Activated CD4-positive, alpha-beta T cell treated with anti-CD3 and anti-CD28 coated beads, Interleukin-2, amount 10 ng/mL, durations not matched to agents 24 days and 14 days (primary cell): ENCODE measurements around the gene GNG2. TPM values are rescaled to one million over a fixed set of nuclear protein-coding genes. Genes with fewer than 3 reads are reported as not detected.
"Not testable (repeated sequence)": the region's sequence is repeated elsewhere in the genome, so short reads cannot be mapped to it uniquely, and the experiment has no call there.

Experiments used
- DNase-seq: peaks from one replicate; pipeline ENCODE4 v3.0.0; 2022
- H3K27ac Mint-ChIP-seq: one replicate; pipeline ENCODE4 v1.8.0; 2022; ENCODE audit warnings: mild to moderate bottlenecking, mixed read lengths
- H3K27me3 Mint-ChIP-seq: one replicate; pipeline ENCODE4 v1.8.0; 2022; ENCODE audit warnings: mixed read lengths
- H3K36me3 Mint-ChIP-seq: one replicate; pipeline ENCODE4 v1.8.0; 2022; ENCODE audit warnings: low read depth, mild to moderate bottlenecking, mixed read lengths
- H3K4me1 Mint-ChIP-seq: one replicate; pipeline ENCODE4 v1.8.0; 2021; ENCODE audit warnings: mixed read lengths
- H3K4me3 Mint-ChIP-seq: one replicate; pipeline ENCODE4 v1.8.0; 2022; ENCODE audit warnings: mild to moderate bottlenecking, moderate library complexity, mixed read lengths
- H3K9me3 Mint-ChIP-seq: one replicate; pipeline ENCODE4 v1.8.0; 2021; ENCODE audit warnings: mixed read lengths
- intact Hi-C: fragments of 100-400 bp; cut with micrococcal nuclease; formaldehyde crosslinking; loops from one replicate; pipeline ENCODE4 v1.15.1; 2023
- total RNA-seq: library from RNA; stranded (reverse); gene quantifications from 2 replicates; pipeline ENCODE4 v1.2.3, GENCODE V29; 2022

Gene GNG2
- total RNA-seq, 1 donor from 2014 or later: 104 TPM

- H3K27ac Mint-ChIP-seq: peak overlapping the region; percentile 62
- intact Hi-C loops: no loop called here
- peaks cover 12% of the 10 kb centered on the region for H3K9me3 Mint-ChIP-seq
- peaks cover 55% of the 10 kb centered on the region for H3K36me3 Mint-ChIP-seq
- no peaks in the 10 kb centered on the region for H3K27me3 Mint-ChIP-seq
- peaks cover 36% of the 10 kb centered on the region for H3K4me1 Mint-ChIP-seq
- DNase-seq: peak; percentile 49
- H3K4me3 Mint-ChIP-seq: peak overlapping the region; percentile 24
These were observed 22.8 kb downstream of the GNG2 start for GRCh38 chr14:51883232-51883631.

- H3K4me1 Mint-ChIP-seq: peaks cover 37% of the 10 kb centered on the region
- H3K4me3 Mint-ChIP-seq: peak overlapping the region; percentile 51
- peaks cover 6% of the 10 kb centered on the region for H3K9me3 Mint-ChIP-seq
- no peaks in the 10 kb centered on the region for H3K27me3 Mint-ChIP-seq
- peak; percentile 58 for DNase-seq
- peak overlapping the region; percentile 46 for H3K27ac Mint-ChIP-seq
- peaks cover 55% of the 10 kb centered on the region for H3K36me3 Mint-ChIP-seq
- intact Hi-C loops: loop anchor here (1.0 to 2.0 kb wide), 2 partner anchors 16 to 24 kb away; partner anchors contain the start of gene GNG2
These were observed 23.9 kb downstream of the GNG2 start for GRCh38 chr14:51884086-51884927.

- intact Hi-C loops: loop anchor here (2.0 kb wide), 1 partner anchor 15 kb away; no protein-coding TSS in a partner anchor
- no peaks in the 10 kb centered on the region for H3K27me3 Mint-ChIP-seq
- DNase-seq: peak; percentile 49
- peaks cover 28% of the 10 kb centered on the region for H3K4me1 Mint-ChIP-seq
- peaks cover 55% of the 10 kb centered on the region for H3K36me3 Mint-ChIP-seq
- peak overlapping the region; percentile 16 for H3K4me3 Mint-ChIP-seq
- peak overlapping the region; percentile 35 for H3K27ac Mint-ChIP-seq
- H3K9me3 Mint-ChIP-seq: peaks cover 3% of the 10 kb centered on the region
These were observed 29.4 kb downstream of the GNG2 start for GRCh38 chr14:51889851-51890250.

GRCh38 chr14:51894250-51894649 is 33.8 kb downstream of the GNG2 start:
- peaks cover 6% of the 10 kb centered on the region for H3K9me3 Mint-ChIP-seq
- intact Hi-C loops: no loop called here
- H3K27ac Mint-ChIP-seq: no peak overlapping the region
- H3K4me1 Mint-ChIP-seq: peaks cover 33% of the 10 kb centered on the region
- no peak for DNase-seq
- H3K4me3 Mint-ChIP-seq: no peak overlapping the region
- peaks cover 62% of the 10 kb centered on the region for H3K36me3 Mint-ChIP-seq
- H3K27me3 Mint-ChIP-seq: no peaks in the 10 kb centered on the region

GRCh38 chr14:51895375-51895774 is 35.0 kb downstream of the GNG2 start:
- Mint-ChIP-seq H3K27me3 (no peaks in the 10 kb centered on the region), H3K4me1 (peaks cover 31% of the 10 kb centered on the region), H3K27ac (no peak overlapping the region), H3K9me3 (peaks cover 13% of the 10 kb centered on the region), H3K4me3 (no peak overlapping the region), H3K36me3 (peaks cover 65% of the 10 kb centered on the region)
- intact Hi-C loops: no loop called here
- no peak for DNase-seq

- Mint-ChIP-seq H3K27me3 (no peaks in the 10 kb centered on the region), H3K36me3 (peaks cover 65% of the 10 kb centered on the region), H3K4me3 (no peak overlapping the region), H3K9me3 (peaks cover 15% of the 10 kb centered on the region), H3K27ac (peak overlapping the region; percentile 57), H3K4me1 (peaks cover 29% of the 10 kb centered on the region)
- intact Hi-C loops: no loop called here
- no peak for DNase-seq
These were observed 37.5 kb downstream of the GNG2 start for GRCh38 chr14:51897791-51898355.

GRCh38 chr14:51901475-51902024 is 41.1 kb downstream of the GNG2 start:
- DNase-seq: peak; percentile 53
- peaks cover 15% of the 10 kb centered on the region for H3K9me3 Mint-ChIP-seq
- H3K27me3 Mint-ChIP-seq: no peaks in the 10 kb centered on the region
- peaks cover 78% of the 10 kb centered on the region for H3K36me3 Mint-ChIP-seq
- no peak overlapping the region for H3K27ac Mint-ChIP-seq
- H3K4me1 Mint-ChIP-seq: peaks cover 31% of the 10 kb centered on the region
- intact Hi-C loops: loop anchor here (2.0 kb wide), 1 partner anchor 17 kb away; no protein-coding TSS in a partner anchor
- no peak overlapping the region for H3K4me3 Mint-ChIP-seq

GRCh38 chr14:51905656-51906121 is 45.3 kb downstream of the GNG2 start:
- H3K27me3 Mint-ChIP-seq: not testable (repeated sequence)
- peak; percentile 78 for DNase-seq
- Mint-ChIP-seq H3K27ac (peak overlapping the region; percentile 87), H3K4me1 (peaks cover 14% of the 10 kb centered on the region), H3K9me3 (peaks cover 22% of the 10 kb centered on the region), H3K36me3 (peaks cover 77% of the 10 kb centered on the region), H3K4me3 (peak overlapping the region; percentile 51)
- intact Hi-C loops: loop anchor here (1.0 to 2.0 kb wide), 4 partner anchors 15 to 58 kb away; partner anchors contain the start of gene GNG2

- Mint-ChIP-seq H3K4me3 (no peak overlapping the region), H3K27me3 (no peaks in the 10 kb centered on the region), H3K4me1 (peaks cover 27% of the 10 kb centered on the region), H3K36me3 (peaks cover 80% of the 10 kb centered on the region), H3K9me3 (peaks cover 22% of the 10 kb centered on the region), H3K27ac (no peak overlapping the region)
- DNase-seq: no peak
- intact Hi-C loops: no loop called here
These were observed 47.7 kb downstream of the GNG2 start for GRCh38 chr14:51908086-51908485.

- H3K4me1 Mint-ChIP-seq: peaks cover 40% of the 10 kb centered on the region
- peaks cover 17% of the 10 kb centered on the region for H3K9me3 Mint-ChIP-seq
- peak overlapping the region; percentile 51 for H3K27ac Mint-ChIP-seq
- H3K4me3 Mint-ChIP-seq: no peak overlapping the region
- intact Hi-C loops: no loop called here
- DNase-seq: no peak
- peaks cover 64% of the 10 kb centered on the region for H3K36me3 Mint-ChIP-seq
- no peaks in the 10 kb centered on the region for H3K27me3 Mint-ChIP-seq
These were observed 51.8 kb downstream of the GNG2 start for GRCh38 chr14:51912112-51912786.

- H3K27ac Mint-ChIP-seq: no peak overlapping the region
- DNase-seq: no peak
- H3K4me3 Mint-ChIP-seq: no peak overlapping the region
- H3K36me3 Mint-ChIP-seq: peaks cover 50% of the 10 kb centered on the region
- H3K9me3 Mint-ChIP-seq: peaks cover 11% of the 10 kb centered on the region
- H3K27me3 Mint-ChIP-seq: no peaks in the 10 kb centered on the region
- H3K4me1 Mint-ChIP-seq: peaks cover 40% of the 10 kb centered on the region
- intact Hi-C loops: no loop called here
These were observed 53.9 kb downstream of the GNG2 start for GRCh38 chr14:51914310-51914709.

GRCh38 chr14:51917193-51917592 is 56.8 kb downstream of the GNG2 start:
- H3K27me3 Mint-ChIP-seq: no peaks in the 10 kb centered on the region
- intact Hi-C loops: no loop called here
- no peak for DNase-seq
- H3K4me1 Mint-ChIP-seq: peaks cover 29% of the 10 kb centered on the region
- peaks cover 38% of the 10 kb centered on the region for H3K36me3 Mint-ChIP-seq
- no peaks in the 10 kb centered on the region for H3K9me3 Mint-ChIP-seq
- no peak overlapping the region for H3K27ac Mint-ChIP-seq
- H3K4me3 Mint-ChIP-seq: no peak overlapping the region

- no peaks in the 10 kb centered on the region for H3K9me3 Mint-ChIP-seq
- no peak for DNase-seq
- peaks cover 16% of the 10 kb centered on the region for H3K4me1 Mint-ChIP-seq
- H3K27me3 Mint-ChIP-seq: no peaks in the 10 kb centered on the region
- no peak overlapping the region for H3K27ac Mint-ChIP-seq
- no peak overlapping the region for H3K4me3 Mint-ChIP-seq
- intact Hi-C loops: no loop called here
- H3K36me3 Mint-ChIP-seq: peaks cover 29% of the 10 kb centered on the region
These were observed 60.6 kb downstream of the GNG2 start for GRCh38 chr14:51921026-51921425.
